Natural killer cell (primary cell): ENCODE results near the gene SARNP. TPM values are rescaled to one million over a fixed set of nuclear protein-coding genes. Genes with fewer than 3 reads are reported as not detected.
A peak's percentile ranks its signal among the peaks of the same experiment; 100 is the strongest.

Experiments used
- ATAC-seq, 3 donors: fragments of 150-1000 bp in 2 of 3; fragments of 200-7000 bp in 1 of 3; cut with Tn5 transposase; 1 replicate in 1 of 3; 2 replicates in 2 of 3; pipeline ENCODE4 v1.10.0; 2021; ENCODE audit warnings: mild to moderate bottlenecking in 2 of 3, moderate library complexity in 2 of 3
- DNase-seq, 2 donors: peaks; one replicate each; pipeline versions ENCODE4 v3.0.0 to v3.0.0-alpha.2; 2013 to 2021; ENCODE audit warnings: mixed read lengths in 1 of 2
- H3K27ac ChIP-seq: one replicate; pipeline ENCODE4 v1.5.1; 2013; ENCODE audit warnings: mild to moderate bottlenecking, low read length
- H3K27me3 ChIP-seq: one replicate; pipeline ENCODE4 v1.6.1; 2013; ENCODE audit warnings: low read length; ENCODE audit not compliant: control insufficient read depth, insufficient read depth
- H3K36me3 ChIP-seq: one replicate; pipeline ENCODE4 v1.6.1; 2013; ENCODE audit warnings: low read length; ENCODE audit not compliant: control insufficient read depth, insufficient read depth
- H3K4me1 ChIP-seq: one replicate; pipeline ENCODE4 v1.6.1; 2013; ENCODE audit warnings: low read length; ENCODE audit not compliant: control insufficient read depth, insufficient read depth
- H3K4me3 ChIP-seq: one replicate; pipeline ENCODE4 v1.5.1; 2013; ENCODE audit warnings: low read length
- H3K9me3 ChIP-seq: one replicate; pipeline ENCODE4 v1.6.1; 2013; ENCODE audit warnings: low read length; ENCODE audit not compliant: control insufficient read depth, insufficient read depth
- H3K27ac Mint-ChIP-seq, 2 donors: one replicate each; pipeline ENCODE4 v1.8.0; 2022; ENCODE audit warnings: mild to moderate bottlenecking in 2 of 2, mixed read lengths in 2 of 2, moderate library complexity in 1 of 2
- H3K27me3 Mint-ChIP-seq, 2 donors: one replicate each; pipeline ENCODE4 v1.8.0; 2022; ENCODE audit warnings: low read depth in 2 of 2, mixed read lengths in 2 of 2
- H3K36me3 Mint-ChIP-seq: one replicate; pipeline ENCODE4 v1.8.0; 2022; ENCODE audit warnings: mixed read lengths
- H3K4me1 Mint-ChIP-seq, 2 donors: one replicate each; pipeline ENCODE4 v1.8.0; 2022; ENCODE audit warnings: mixed read lengths in 2 of 2
- H3K4me3 Mint-ChIP-seq: one replicate; pipeline ENCODE4 v1.8.0; 2022; ENCODE audit warnings: mild to moderate bottlenecking, moderate library complexity, mixed read lengths
- H3K9me3 Mint-ChIP-seq, 2 donors: one replicate each; pipeline ENCODE4 v1.8.0; 2022; ENCODE audit warnings: mixed read lengths in 2 of 2
- WGBS: methylation state at CpG from one replicate; pipeline ENCODE4 v1.1.7; 2013; ENCODE audit warnings: missing lambda C conversion rate; ENCODE audit not compliant: insufficient coverage; 5-methylcytosine and 5-hydroxymethylcytosine counted together
- intact Hi-C: fragments of 100-400 bp; cut with micrococcal nuclease; formaldehyde crosslinking; loops from one replicate; pipeline ENCODE4 v1.14.2; 2022
- total RNA-seq, 4 donors: library from RNA; stranded (reverse); fragments of 120-200 nt in 1 of 4; gene quantifications; one replicate each; pipeline versions ENCODE4 v1.2.3 to v1.2.4, GENCODE V29; 2013 to 2022
- TF ChIP-seq, protein P1 (sequence below): fragments of 200-600 bp; IDR thresholded peaks from one replicate; pipeline ENCODE4 v1.8.0; 2022; ENCODE audit warnings: antibody characterized with exemption

SARNP gene
- total RNA-seq, 3 donors from 2014 or later (not counting 1 experiment from before 2014, with no cell fraction given), result 50.5 to 57.0 (median 51.2) TPM

DNA sequence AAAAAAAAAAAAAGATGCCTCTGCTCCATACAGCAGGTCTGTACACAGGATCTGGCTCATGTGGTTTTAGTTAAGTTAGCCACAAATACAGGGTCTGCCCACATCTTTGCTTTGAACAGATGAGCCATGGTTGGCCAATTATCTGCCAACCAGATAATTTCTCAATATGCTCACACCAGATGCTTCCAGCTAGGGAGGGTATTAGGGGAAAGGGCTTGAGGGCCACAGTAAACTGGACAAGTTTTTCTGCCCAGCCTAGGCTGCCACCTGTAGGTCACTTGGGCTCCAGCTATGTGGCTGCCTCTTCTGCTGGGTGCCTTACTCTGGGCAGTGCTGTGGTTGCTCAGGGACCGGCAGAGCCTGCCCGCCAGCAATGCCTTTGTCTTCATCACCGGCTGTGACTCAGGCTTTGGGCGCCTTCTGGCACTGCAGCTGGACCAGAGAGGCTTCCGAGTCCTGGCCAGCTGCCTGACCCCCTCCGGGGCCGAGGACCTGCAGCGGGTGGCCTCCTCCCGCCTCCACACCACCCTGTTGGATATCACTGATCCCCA lies 96.6 kb downstream of the SARNP start:
- no peak overlapping the region for H3K4me3 ChIP-seq
- 66% methylated on average over 9 of the region's 9 CpGs for WGBS
- peak overlapping the region; percentile 13 for H3K4me3 Mint-ChIP-seq
- TF ChIP-seq, protein P1, sequence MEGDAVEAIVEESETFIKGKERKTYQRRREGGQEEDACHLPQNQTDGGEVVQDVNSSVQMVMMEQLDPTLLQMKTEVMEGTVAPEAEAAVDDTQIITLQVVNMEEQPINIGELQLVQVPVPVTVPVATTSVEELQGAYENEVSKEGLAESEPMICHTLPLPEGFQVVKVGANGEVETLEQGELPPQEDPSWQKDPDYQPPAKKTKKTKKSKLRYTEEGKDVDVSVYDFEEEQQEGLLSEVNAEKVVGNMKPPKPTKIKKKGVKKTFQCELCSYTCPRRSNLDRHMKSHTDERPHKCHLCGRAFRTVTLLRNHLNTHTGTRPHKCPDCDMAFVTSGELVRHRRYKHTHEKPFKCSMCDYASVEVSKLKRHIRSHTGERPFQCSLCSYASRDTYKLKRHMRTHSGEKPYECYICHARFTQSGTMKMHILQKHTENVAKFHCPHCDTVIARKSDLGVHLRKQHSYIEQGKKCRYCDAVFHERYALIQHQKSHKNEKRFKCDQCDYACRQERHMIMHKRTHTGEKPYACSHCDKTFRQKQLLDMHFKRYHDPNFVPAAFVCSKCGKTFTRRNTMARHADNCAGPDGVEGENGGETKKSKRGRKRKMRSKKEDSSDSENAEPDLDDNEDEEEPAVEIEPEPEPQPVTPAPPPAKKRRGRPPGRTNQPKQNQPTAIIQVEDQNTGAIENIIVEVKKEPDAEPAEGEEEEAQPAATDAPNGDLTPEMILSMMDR, result no peak
- no peaks in the 10 kb centered on the region for H3K9me3 ChIP-seq
- intact Hi-C loops, result no loop called here
- DNase-seq (no peak), ATAC-seq (peak in 2 of 3 donors; percentile 40 to 49)
- H3K27ac ChIP-seq, result no peak overlapping the region
- peaks cover 47% of the 10 kb centered on the region for H3K4me1 ChIP-seq
- H3K4me1 Mint-ChIP-seq, result peaks cover 21 to 41% of the 10 kb centered on the region in 2 donors
- no peaks in the 10 kb centered on the region for H3K27me3 Mint-ChIP-seq
- no peaks in the 10 kb centered on the region for H3K9me3 Mint-ChIP-seq
- no peaks in the 10 kb centered on the region for H3K27me3 ChIP-seq
- H3K27ac Mint-ChIP-seq, result peak overlapping the region in 1 of 2 donors; percentile 18
- peaks cover 10% of the 10 kb centered on the region for H3K36me3 Mint-ChIP-seq
- peaks cover 30% of the 10 kb centered on the region for H3K36me3 ChIP-seq

DNA sequence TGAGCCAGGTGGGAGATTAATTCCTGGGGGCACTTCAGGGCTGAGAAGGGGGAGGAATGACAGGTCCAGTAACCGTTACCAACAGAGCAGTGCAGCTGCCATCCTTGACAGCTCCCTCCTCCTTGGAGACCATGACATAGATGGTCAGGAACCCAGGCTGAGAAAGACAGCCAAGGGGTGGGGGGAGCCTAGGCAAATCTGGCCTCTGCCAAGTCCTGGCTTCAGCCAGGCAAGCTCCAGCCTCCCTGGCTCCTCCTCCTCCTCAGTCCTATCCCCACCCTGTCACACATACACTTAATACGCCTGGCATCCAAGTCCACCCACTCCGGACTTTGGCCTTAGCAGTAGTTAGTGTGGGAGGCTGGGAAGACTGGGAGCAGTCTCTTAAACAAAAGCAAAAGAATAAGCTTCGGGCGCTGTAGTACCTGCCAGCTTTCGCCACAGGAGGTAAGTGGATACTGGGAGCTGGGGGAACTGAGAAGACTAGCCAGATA lies 97.4 kb downstream of the SARNP start, which contains the start of gene RDH5:
Gene RDH5, plus strand, starts transcription at position 323 of the 494 bp plus-strand sequence. CDS start 792 bp downstream, outside the sequence.
- DNase-seq (no peak), ATAC-seq (no peak)
- Histone ChIP-seq H3K27me3 (no peaks in the 10 kb centered on the region), H3K36me3 (peaks cover 22% of the 10 kb centered on the region), H3K9me3 (no peaks in the 10 kb centered on the region), H3K27ac (no peak within 1 kb of the TSS), H3K4me3 (no peak within 1 kb of the TSS), H3K4me1 (peaks cover 53% of the 10 kb centered on the region)
- intact Hi-C loops, result no loop called here
- peaks cover 7% of the 10 kb centered on the region for H3K36me3 Mint-ChIP-seq
- peaks cover 26 to 40% of the 10 kb centered on the region in 2 donors for H3K4me1 Mint-ChIP-seq
- H3K27me3 Mint-ChIP-seq, result no peaks in the 10 kb centered on the region
- peak within 1 kb of the TSS in 1 of 2 donors; percentile 18 for H3K27ac Mint-ChIP-seq
- 96% methylated on average over 3 of the region's 6 CpGs for WGBS
- H3K9me3 Mint-ChIP-seq, result no peaks in the 10 kb centered on the region
- peak within 1 kb of the TSS; percentile 13 for H3K4me3 Mint-ChIP-seq
- TF ChIP-seq, protein P1, result no peak

DNA sequence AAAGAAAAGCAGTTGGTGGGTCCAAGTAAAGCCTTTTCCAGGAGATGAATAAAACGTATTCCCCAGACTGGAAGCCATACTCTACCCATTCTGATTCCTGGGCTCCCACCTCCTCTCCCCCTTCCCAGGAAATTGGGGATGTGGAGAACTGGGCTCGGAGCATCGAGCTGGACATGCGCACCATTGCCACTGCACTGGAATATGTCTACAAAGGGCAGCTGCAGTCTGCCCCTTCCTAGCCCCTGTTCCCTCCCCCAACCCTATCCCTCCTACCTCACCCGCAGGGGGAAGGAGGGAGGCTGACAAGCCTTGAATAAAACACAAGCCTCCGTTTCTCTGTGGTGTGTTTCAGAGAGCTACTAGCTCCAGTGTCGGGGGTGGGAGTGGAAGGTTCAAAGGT lies 98.2 kb downstream of the SARNP start:
- no peaks in the 10 kb centered on the region for H3K36me3 Mint-ChIP-seq
- WGBS, result 100% methylated on average over 6 of the region's 7 CpGs
- no peak overlapping the region for H3K4me3 Mint-ChIP-seq
- no peaks in the 10 kb centered on the region for H3K9me3 Mint-ChIP-seq
- H3K27ac Mint-ChIP-seq, result no peak overlapping the region
- DNase-seq, result no peak
- Histone ChIP-seq H3K4me1 (peaks cover 45% of the 10 kb centered on the region), H3K9me3 (no peaks in the 10 kb centered on the region), H3K27me3 (no peaks in the 10 kb centered on the region), H3K36me3 (peaks cover 18% of the 10 kb centered on the region), H3K4me3 (no peak overlapping the region), H3K27ac (no peak overlapping the region)
- TF ChIP-seq, protein P1, result no peak
- peaks cover 19 to 32% of the 10 kb centered on the region in 2 donors for H3K4me1 Mint-ChIP-seq
- no peak for ATAC-seq
- H3K27me3 Mint-ChIP-seq, result no peaks in the 10 kb centered on the region
- intact Hi-C loops, result no loop called here
